22Rv1 (cell line): ENCODE results near the gene OR10AD1.

Experiments
- CTCF ChIP-seq: fragments of 450-650 bp; IDR thresholded peaks from 2 replicates; pipeline ENCODE4 v1.5.1; 2017; ENCODE audit warnings: mild to moderate bottlenecking
- ZFX ChIP-seq: fragments of 450-650 bp; IDR thresholded peaks from 2 replicates; pipeline ENCODE4 v1.6.1; 2017; ENCODE audit warnings: antibody characterized with exemption, borderline replicate concordance

DNA sequence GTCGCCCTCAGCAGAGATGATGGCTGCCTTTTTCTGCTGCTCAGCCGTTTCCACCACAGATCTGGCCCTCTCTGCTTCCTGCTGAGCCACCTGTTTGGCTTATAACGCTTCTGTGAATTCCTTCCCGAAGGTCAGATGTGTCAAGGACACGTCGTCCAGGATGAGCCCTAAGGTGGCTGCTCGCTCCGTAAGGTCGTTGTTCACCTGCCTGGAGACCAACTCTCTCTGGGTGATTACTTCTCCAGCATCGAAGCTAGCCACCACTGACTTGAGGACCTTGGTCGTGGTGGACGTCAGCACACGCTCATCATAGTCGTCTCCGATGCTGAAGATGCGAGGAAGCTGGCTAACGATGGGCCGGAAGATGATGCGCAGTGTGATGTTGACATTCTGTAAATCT is 34.1 kb downstream of the OR10AD1 start:
- TF ChIP-seq CTCF (no peak), ZFX (no peak)
